Measurements from ENCODE around the gene PLEKHH3.
A peak's percentile ranks its signal among the peaks of the same experiment; 100 is the strongest.

Gene PLEKHH3

GRCh38 chr17:42684929-42685556, 8.2 kb upstream of the PLEKHH3 start:
- no peak for DNase-seq

GRCh38 chr17:42683407-42684034, 6.7 kb upstream of the PLEKHH3 start:
- DNase-seq, result no peak

- DNase-seq, result peak; percentile 38
Observed at GRCh38 chr17:42682722-42683403, 6.1 kb upstream of the PLEKHH3 start.

GRCh38 chr17:42681976-42682721, 5.4 kb upstream of the PLEKHH3 start, which contains the start of gene CNTNAP1:
CNTNAP1 (plus strand) TSS chr17:42682531; CDS start chr17:42682830, 299 bp downstream.
- DNase-seq, result peak; percentile 60

- DNase-seq, result peak; percentile 30
Observed at GRCh38 chr17:42680331-42680808, 3.6 kb upstream of the PLEKHH3 start.

- peak; percentile 33 for DNase-seq
Observed at GRCh38 chr17:42679492-42680330, 2.9 kb upstream of the PLEKHH3 start.

GRCh38 chr17:42678951-42679491, 2.2 kb upstream of the PLEKHH3 start:
- DNase-seq, result peak; percentile 59

- peak; percentile 65 for DNase-seq
Observed at GRCh38 chr17:42677921-42678781, 1.4 kb upstream of the PLEKHH3 start.

- DNase-seq, result peak; percentile 98
Observed at GRCh38 chr17:42677012-42677857, 441 bp upstream of the PLEKHH3 start.

GRCh38 chr17:42675965-42676423, 800 bp downstream of the PLEKHH3 start:
- DNase-seq, result peak; percentile 21

GRCh38 chr17:42675348-42675964, 1.3 kb downstream of the PLEKHH3 start:
- no peak for DNase-seq

GRCh38 chr17:42674755-42675347, 1.9 kb downstream of the PLEKHH3 start:
- no peak for DNase-seq

- DNase-seq, result no peak
Observed at GRCh38 chr17:42673885-42674754, 2.7 kb downstream of the PLEKHH3 start.

GRCh38 chr17:42673266-42673884, 3.4 kb downstream of the PLEKHH3 start:
- DNase-seq, result no peak

- no peak for DNase-seq
Observed at GRCh38 chr17:42672038-42672437, 4.8 kb downstream of the PLEKHH3 start.

GRCh38 chr17:42670789-42671657, 5.8 kb downstream of the PLEKHH3 start:
- no peak for DNase-seq

Measured in kidney glomerular epithelial cell (primary cell).